Vagina (tissue), 2 donors: ENCODE results near the gene CHAMP1. TPM values are rescaled to one million over a fixed set of nuclear protein-coding genes. Genes with fewer than 3 reads are reported as not detected.

Source experiments
- DNase-seq, 2 donors: peaks; one replicate each; pipeline ENCODE4 v3.0.0-alpha.2; 2017; ENCODE audit errors: extremely low spot score in 2 of 2
- H3K27ac ChIP-seq: fragments of 200-600 bp; sonication (generic); one replicate; pipeline ENCODE4 v1.5.1; 2019
- H3K27me3 ChIP-seq: fragments of 200-600 bp; sonication (generic); one replicate; pipeline ENCODE4 v1.5.1; 2019
- H3K36me3 ChIP-seq, 2 donors: fragments of 200-600 bp; sonication (generic); one replicate each; pipeline ENCODE4 v1.5.1; 2017 to 2019
- H3K4me1 ChIP-seq: fragments of 200-600 bp; sonication (generic); one replicate; pipeline ENCODE4 v1.5.1; 2019
- H3K4me3 ChIP-seq, 2 donors: fragments of 200-600 bp; sonication (generic); 1 replicate in 1 of 2; 2 replicates in 1 of 2; pipeline ENCODE4 v1.5.1; 2016 to 2019
- H3K9me3 ChIP-seq: fragments of 200-600 bp; sonication (generic); one replicate; pipeline ENCODE4 v1.5.1; 2019
- POLR2A ChIP-seq, 2 donors: fragments of 450-650 bp; IDR thresholded peaks; one replicate each; pipeline ENCODE4 v1.6.1; 2017; ENCODE audit warnings: antibody characterized with exemption in 2 of 2, mild to moderate bottlenecking in 2 of 2, moderate library complexity in 2 of 2
- POLR2AphosphoS5 ChIP-seq, 2 donors: sonication (generic); formaldehyde crosslinking; IDR thresholded peaks; one replicate each; pipeline ENCODE4 v1.9.0; 2017; ENCODE audit warnings: antibody characterized with exemption in 2 of 2, mild to moderate bottlenecking in 2 of 2, low read depth in 1 of 2; ENCODE audit not compliant: insufficient read depth in 1 of 2
- intact Hi-C: fragments of 100-400 bp; cut with DNase I; formaldehyde crosslinking; loops from one replicate; pipeline ENCODE4 v1.15.1; 2023
- total RNA-seq: library from RNA; depleted of rRNA; stranded (reverse); fragments of >200 nt; gene quantifications from one replicate; pipeline ENCODE4 v1.2.3, GENCODE V29; 2016
- TF ChIP-seq, protein P1 (sequence below), 3 experiments: fragments of 450-650 bp in 2 of 3; fragments of 200-600 bp in 1 of 3; sonication (generic) in 1 of 3; IDR thresholded peaks; one replicate each; pipeline ENCODE4 v1.5.1; 2017 to 2019; ENCODE audit warnings: antibody characterized with exemption in 3 of 3, mild to moderate bottlenecking in 2 of 3, moderate library complexity in 2 of 3

The CHAMP1 gene
- total RNA-seq, 1 donor from 2014 or later = 19.9 TPM

GRCh38 chr13:114309086-114309485 is 5.2 kb upstream of the CHAMP1 start:
- TF ChIP-seq, protein P1, sequence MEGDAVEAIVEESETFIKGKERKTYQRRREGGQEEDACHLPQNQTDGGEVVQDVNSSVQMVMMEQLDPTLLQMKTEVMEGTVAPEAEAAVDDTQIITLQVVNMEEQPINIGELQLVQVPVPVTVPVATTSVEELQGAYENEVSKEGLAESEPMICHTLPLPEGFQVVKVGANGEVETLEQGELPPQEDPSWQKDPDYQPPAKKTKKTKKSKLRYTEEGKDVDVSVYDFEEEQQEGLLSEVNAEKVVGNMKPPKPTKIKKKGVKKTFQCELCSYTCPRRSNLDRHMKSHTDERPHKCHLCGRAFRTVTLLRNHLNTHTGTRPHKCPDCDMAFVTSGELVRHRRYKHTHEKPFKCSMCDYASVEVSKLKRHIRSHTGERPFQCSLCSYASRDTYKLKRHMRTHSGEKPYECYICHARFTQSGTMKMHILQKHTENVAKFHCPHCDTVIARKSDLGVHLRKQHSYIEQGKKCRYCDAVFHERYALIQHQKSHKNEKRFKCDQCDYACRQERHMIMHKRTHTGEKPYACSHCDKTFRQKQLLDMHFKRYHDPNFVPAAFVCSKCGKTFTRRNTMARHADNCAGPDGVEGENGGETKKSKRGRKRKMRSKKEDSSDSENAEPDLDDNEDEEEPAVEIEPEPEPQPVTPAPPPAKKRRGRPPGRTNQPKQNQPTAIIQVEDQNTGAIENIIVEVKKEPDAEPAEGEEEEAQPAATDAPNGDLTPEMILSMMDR (IDR thresholded peaks at IDR 0.05) = no peak
- no peak for TF ChIP-seq POLR2AphosphoS5 (IDR thresholded peaks at IDR 0.05; ENCODE audit: insufficient read depth in 1 of 2, low read depth in 1 of 2)
- TF ChIP-seq POLR2A (IDR thresholded peaks at IDR 0.05) = no peak
- no peak overlapping the region for H3K4me3 ChIP-seq
- no peak for DNase-seq
- intact Hi-C loops = no loop called here
- H3K27me3 ChIP-seq = no peaks in the 10 kb centered on the region
- H3K9me3 ChIP-seq = no peaks in the 10 kb centered on the region
- H3K36me3 ChIP-seq = peaks cover 0 to 23% of the 10 kb centered on the region in 2 donors
- no peak overlapping the region for H3K27ac ChIP-seq
- H3K4me1 ChIP-seq = peaks cover 10% of the 10 kb centered on the region

DNA sequence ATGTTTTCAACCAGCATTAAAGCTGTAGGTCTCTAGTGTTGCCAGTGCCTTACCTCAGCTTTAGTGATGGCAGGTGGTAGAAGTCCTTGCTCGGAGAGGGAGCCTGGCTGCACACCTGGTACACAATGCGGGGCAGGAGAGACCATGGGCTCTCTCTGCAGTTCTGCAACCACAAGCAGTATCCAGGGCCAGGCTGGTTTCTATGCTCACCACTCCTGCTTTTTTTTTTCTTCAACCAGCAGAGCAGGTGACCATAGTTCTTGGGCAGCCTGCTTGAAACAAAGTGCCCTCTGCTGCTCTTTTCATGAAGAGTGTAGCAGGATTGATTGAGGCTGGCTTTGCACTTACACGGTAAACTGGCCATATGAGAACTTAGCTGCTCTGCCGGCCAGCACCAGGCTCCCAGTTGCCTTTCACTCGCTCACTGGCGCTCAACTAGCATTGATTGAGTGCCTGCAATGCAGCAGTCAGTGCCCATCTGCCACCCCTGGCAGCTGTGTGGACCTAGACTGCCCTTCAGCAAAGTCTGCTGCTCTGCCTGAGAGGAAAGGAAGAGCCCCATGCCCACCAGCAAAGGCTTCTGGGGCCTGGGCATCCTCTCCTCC is 4.4 kb upstream of the CHAMP1 start:
- Histone ChIP-seq H3K36me3 (peaks cover 0 to 18% of the 10 kb centered on the region in 2 donors), H3K4me3 (no peak overlapping the region), H3K27ac (no peak overlapping the region), H3K4me1 (peaks cover 10% of the 10 kb centered on the region), H3K27me3 (no peaks in the 10 kb centered on the region), H3K9me3 (no peaks in the 10 kb centered on the region)
- TF ChIP-seq, protein P1 (IDR thresholded peaks at IDR 0.05) = no peak
- no peak for TF ChIP-seq POLR2AphosphoS5 (IDR thresholded peaks at IDR 0.05; ENCODE audit: insufficient read depth in 1 of 2, low read depth in 1 of 2)
- no peak for TF ChIP-seq POLR2A (IDR thresholded peaks at IDR 0.05)
- intact Hi-C loops = no loop called here
- DNase-seq = no peak

- H3K36me3 ChIP-seq = peaks cover 0 to 12% of the 10 kb centered on the region in 2 donors
- no peaks in the 10 kb centered on the region for H3K9me3 ChIP-seq
- H3K4me1 ChIP-seq = peaks cover 20% of the 10 kb centered on the region
- intact Hi-C loops = no loop called here
- H3K27me3 ChIP-seq = no peaks in the 10 kb centered on the region
- no peak overlapping the region for H3K4me3 ChIP-seq
- TF ChIP-seq, protein P1 (IDR thresholded peaks at IDR 0.05) = no peak
- no peak for TF ChIP-seq POLR2AphosphoS5 (IDR thresholded peaks at IDR 0.05; ENCODE audit: insufficient read depth in 1 of 2, low read depth in 1 of 2)
- no peak for TF ChIP-seq POLR2A (IDR thresholded peaks at IDR 0.05)
- DNase-seq = no peak
- H3K27ac ChIP-seq = no peak overlapping the region
Measured at GRCh38 chr13:114310956-114311355, 3.3 kb upstream of the CHAMP1 start.

GRCh38 chr13:114311387-114311786 is 2.9 kb upstream of the CHAMP1 start:
- TF ChIP-seq POLR2AphosphoS5 (IDR thresholded peaks at IDR 0.05; ENCODE audit: insufficient read depth in 1 of 2, low read depth in 1 of 2) (no peak), POLR2A (IDR thresholded peaks at IDR 0.05) (no peak)
- TF ChIP-seq, protein P1 (IDR thresholded peaks at IDR 0.05) = no peak
- DNase-seq = no peak
- intact Hi-C loops = no loop called here
- peaks cover 0 to 7% of the 10 kb centered on the region in 2 donors for H3K36me3 ChIP-seq
- H3K9me3 ChIP-seq = no peaks in the 10 kb centered on the region
- no peaks in the 10 kb centered on the region for H3K27me3 ChIP-seq
- H3K27ac ChIP-seq = no peak overlapping the region
- peaks cover 25% of the 10 kb centered on the region for H3K4me1 ChIP-seq
- H3K4me3 ChIP-seq = no peak overlapping the region

DNA sequence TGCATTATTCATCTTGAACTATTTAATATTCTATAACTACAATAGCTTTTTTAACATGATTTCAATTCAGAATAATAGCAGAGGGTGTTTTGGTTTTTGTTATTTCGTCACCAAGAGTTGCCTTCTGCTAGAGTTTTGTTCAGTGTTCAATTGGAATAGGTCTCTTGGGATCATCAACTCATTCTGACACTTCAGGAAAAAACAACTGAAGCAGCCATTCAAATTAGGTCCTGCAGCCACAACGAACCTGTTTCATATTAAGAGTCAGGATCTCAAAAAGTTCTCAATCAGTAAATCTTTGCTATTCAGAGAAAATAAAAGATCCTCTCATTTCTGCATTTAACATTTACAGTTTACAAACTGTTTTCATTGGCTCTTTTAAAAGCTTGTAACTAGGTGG is 2.4 kb upstream of the CHAMP1 start:
- no peak for DNase-seq
- Histone ChIP-seq H3K27ac (no peak overlapping the region), H3K4me3 (no peak overlapping the region)

More for the DNA sequence above, 2.4 kb upstream of the CHAMP1 start:
- H3K27me3 ChIP-seq = no peaks in the 10 kb centered on the region
- no peaks in the 10 kb centered on the region for H3K9me3 ChIP-seq
- peaks cover 30% of the 10 kb centered on the region for H3K4me1 ChIP-seq
- TF ChIP-seq POLR2AphosphoS5 (IDR thresholded peaks at IDR 0.05; ENCODE audit: insufficient read depth in 1 of 2, low read depth in 1 of 2) (no peak), POLR2A (IDR thresholded peaks at IDR 0.05) (no peak)
- TF ChIP-seq, protein P1 (IDR thresholded peaks at IDR 0.05) = no peak
- intact Hi-C loops = no loop called here
- peaks cover 0 to 2% of the 10 kb centered on the region in 2 donors for H3K36me3 ChIP-seq
